NCI-H2227 (cell line): Measurements from ENCODE around the gene HDAC4.

ENCODE experiments used
- DNase-seq: peaks from one replicate; lab custom pipeline; 2025; ENCODE audit not compliant: unreplicated experiment; lab: John Stamatoyannopoulos, UW

HDAC4 gene

GRCh38 chr2:239133945-239134570 lies 266.8 kb downstream of the HDAC4 start:
- DNase-seq = no peak

- no peak for DNase-seq
These were observed 268.0 kb downstream of the HDAC4 start for GRCh38 chr2:239132786-239133185.

GRCh38 chr2:239132156-239132709 lies 268.6 kb downstream of the HDAC4 start:
- no peak for DNase-seq

- no peak for DNase-seq
These were observed 269.3 kb downstream of the HDAC4 start for GRCh38 chr2:239131521-239131920.

DNA sequence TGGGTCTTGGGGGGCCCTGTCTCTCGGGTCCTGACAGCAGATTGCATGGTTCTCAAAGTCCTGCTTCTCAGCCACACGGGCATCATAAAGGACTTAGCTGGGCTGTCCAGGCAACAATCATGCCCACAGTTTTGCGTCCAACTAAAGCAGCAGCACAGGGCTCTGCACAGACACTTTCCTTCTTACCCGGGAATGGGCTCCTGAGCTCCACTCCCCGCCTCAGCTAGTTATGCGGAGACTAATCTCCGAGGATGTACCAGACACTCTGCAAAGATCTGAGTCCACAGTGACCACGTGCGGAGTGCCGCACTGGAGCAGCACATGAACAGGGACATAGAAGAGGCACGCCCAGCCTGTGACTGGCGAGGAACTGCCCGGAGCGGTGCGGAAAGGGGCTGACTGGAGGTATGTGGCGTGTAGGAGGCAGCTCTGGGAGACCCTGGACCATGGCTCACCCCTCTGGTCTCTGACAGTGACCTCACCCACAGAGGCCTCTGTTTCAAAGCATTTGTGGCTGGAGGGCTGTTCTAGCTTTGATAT lies 270.0 kb downstream of the HDAC4 start:
- no peak for DNase-seq

DNA sequence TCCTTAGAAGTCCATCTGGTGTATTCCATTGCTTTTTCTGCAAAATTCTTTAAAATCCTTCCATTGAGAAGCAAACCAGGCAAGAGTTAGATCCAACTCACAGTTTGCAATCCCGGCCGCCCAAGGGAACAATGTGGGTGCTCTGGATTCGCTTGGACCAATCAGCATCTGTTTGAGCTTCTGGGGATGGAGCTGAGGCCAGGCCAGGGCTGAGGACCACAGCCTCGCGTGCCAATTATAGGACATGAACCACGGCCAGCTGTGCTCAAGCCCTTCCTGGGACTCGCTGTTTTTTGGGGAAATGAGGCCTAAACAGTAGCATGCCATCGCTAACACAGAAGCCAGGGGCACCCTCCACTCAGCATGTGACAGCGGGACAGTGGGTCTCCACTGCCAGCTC lies 270.8 kb downstream of the HDAC4 start:
- no peak for DNase-seq

GRCh38 chr2:239129147-239129920 lies 271.5 kb downstream of the HDAC4 start:
- DNase-seq = no peak

DNA sequence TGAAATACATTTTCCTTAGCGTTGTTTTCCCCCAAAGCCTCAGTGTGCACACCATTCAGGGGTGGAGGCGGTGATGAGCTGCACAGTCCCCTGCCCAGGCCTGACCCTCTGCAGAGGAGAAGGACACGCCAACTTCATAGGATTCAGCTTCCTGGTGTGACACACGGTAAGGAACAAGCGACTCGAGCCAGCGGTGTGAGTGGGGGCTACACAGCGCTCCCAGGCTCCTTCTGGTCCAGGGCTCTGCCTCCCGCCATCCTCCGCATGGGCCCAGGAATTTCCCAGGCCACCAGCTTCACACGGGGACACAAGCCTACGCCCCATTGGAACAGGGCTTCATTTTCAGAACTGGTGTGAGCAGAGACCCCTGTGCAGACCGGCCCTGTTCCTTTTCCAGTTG lies 272.1 kb downstream of the HDAC4 start:
- DNase-seq = no peak

- DNase-seq = no peak
These were observed 273.3 kb downstream of the HDAC4 start for GRCh38 chr2:239127513-239127912.

- DNase-seq = no peak
These were observed 274.8 kb downstream of the HDAC4 start for GRCh38 chr2:239125726-239126675.

- no peak for DNase-seq
These were observed 276.5 kb downstream of the HDAC4 start for GRCh38 chr2:239124152-239124899.

DNA sequence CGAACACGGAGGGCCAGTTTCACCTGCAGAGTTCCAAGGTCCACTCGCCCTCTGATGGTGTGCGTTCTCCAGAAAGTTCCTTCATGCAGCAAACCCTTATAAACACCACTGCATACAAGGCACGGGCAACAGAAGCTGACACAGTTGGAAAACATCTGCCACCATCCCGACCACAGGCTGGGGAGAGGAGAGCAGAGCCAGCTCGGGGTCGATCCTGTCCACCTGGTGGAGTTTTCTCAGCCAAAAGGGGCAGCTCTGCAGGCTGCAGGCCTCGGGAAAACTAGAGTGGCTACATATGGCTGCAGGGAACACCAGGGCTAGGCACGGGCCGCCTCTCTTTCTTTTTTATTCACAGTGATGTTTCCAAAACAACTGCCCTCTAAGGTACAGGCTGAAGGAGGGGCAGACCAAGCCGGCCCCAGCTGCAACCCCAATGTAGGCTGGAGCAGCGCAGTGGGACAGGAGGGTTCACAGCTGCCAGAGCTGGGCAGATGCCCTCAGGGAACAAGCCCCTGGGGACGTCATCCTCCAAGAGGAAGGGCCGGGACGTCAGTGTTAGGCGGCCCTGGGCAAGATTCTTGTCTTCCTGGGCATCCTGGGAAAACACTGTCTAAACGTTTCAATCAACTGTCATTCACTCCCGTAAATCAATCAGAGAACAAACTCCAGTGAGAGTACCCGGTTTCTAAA lies 278.3 kb downstream of the HDAC4 start:
- DNase-seq = no peak

DNA sequence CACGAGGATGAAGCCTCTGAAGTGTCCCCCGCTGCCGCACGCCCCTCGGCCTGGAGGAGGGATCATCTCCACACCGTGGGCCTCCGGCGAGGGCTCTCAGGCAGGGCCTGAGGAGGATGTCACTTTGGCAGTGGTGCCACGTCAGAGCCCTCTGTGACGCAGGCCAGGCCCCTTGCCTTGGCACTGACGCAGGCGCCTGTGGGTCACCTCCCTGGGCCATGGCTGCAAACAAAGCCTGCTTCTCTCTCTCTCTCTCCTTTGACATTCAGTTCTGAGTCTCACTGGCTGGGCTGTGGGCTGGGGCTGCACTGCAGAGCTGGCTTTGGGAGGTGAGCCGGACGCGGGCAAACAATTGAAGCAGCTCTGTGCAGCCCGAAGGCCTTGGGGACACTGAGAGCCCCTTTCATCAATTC lies 279.2 kb downstream of the HDAC4 start:
- DNase-seq = no peak

DNA sequence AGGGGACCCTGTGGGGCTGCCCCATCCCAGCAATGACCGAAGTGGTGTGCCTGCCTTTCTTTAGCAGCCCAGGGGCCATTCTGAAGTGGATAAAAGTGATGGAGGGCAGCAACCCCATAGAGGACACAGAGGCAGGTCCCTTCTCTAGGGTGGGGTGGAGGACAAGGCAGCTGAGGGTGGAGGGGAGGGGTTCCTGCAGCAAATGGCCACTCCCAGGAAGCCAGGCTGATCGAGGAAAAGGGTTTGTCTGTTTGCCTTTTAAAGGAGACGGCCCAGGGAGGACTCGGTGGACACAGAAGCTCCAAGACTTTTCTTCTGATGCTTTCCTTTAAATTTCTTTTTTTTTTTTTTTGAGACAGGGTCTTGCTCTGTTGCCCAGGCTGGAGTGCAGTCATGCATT lies 280.2 kb downstream of the HDAC4 start:
- no peak for DNase-seq

GRCh38 chr2:239119346-239120126 lies 281.3 kb downstream of the HDAC4 start:
- DNase-seq = no peak

GRCh38 chr2:239118675-239119211 lies 282.1 kb downstream of the HDAC4 start:
- no peak for DNase-seq

- no peak for DNase-seq
These were observed 282.6 kb downstream of the HDAC4 start for GRCh38 chr2:239118264-239118663.

- no peak for DNase-seq
These were observed 283.0 kb downstream of the HDAC4 start for GRCh38 chr2:239117831-239118230.
